ENCODE results near the gene BANP. TPM values are rescaled to one million over a fixed set of nuclear protein-coding genes. Genes with fewer than 3 reads are reported as not detected.

The BANP gene
- total and polyA plus RNA-seq, 2 of the 8 experiments (the other 6 are each of a cell fraction or from before 2014, with no cell fraction given), result 25.8 to 39.8 TPM

GRCh38 chr16:87938412-87938949 lies 12.8 kb upstream of the BANP start:
- no peak overlapping the region for H3K4ac ChIP-seq (replicated peaks; ENCODE audit: insufficient read length, low read depth, low read length)
- WGBS, 2 experiments (ENCODE audit: extremely low coverage in 1 of 2, insufficient coverage in 1 of 2, insufficient read length in 1 of 2, insufficient replicate concordance in 2 of 2, low coverage in 1 of 2, low lambda C conversion rate in 2 of 2, missing lambda C conversion rate in 1 of 2), result 90% methylated on average over 4 of the region's 4 CpGs; no CpG with 5 or more reads in 1 of the 2 experiments
- H3K27me3 ChIP-seq (replicated peaks in 1 of 4; ENCODE audit: control insufficient read depth in 3 of 4, extremely low read depth in 1 of 4, insufficient read depth in 3 of 4, low read length in 3 of 4), result no peaks in the 10 kb centered on the region
- no peak overlapping the region for H2BK20ac ChIP-seq (ENCODE audit: low read length)
- H3K79me1 ChIP-seq (ENCODE audit: low read depth, low read length), result no peaks in the 10 kb centered on the region
- no peak overlapping the region for H2AK5ac ChIP-seq (ENCODE audit: low read depth, low read length)
- H3K9ac ChIP-seq (replicated peaks in 1 of 4; ENCODE audit: extremely low read depth in 1 of 4, low read depth in 3 of 4, low read length in 3 of 4), result no peak overlapping the region
- no peak overlapping the region for H3K14ac ChIP-seq (ENCODE audit: insufficient read length)
- H2AFZ ChIP-seq (ENCODE audit: low read length), result no peak overlapping the region
- no peak overlapping the region for H3K56ac ChIP-seq (replicated peaks; ENCODE audit: insufficient read length, low read depth, low read length)
- no peak overlapping the region for H2BK120ac ChIP-seq (replicated peaks; ENCODE audit: low read depth, low read length)
- no peak overlapping the region for H3K4me2 ChIP-seq (ENCODE audit: insufficient read depth in 1 of 2, low read depth in 2 of 2, low read length in 2 of 2)
- DNase-seq (ENCODE audit: low read depth in 1 of 2, low spot score in 2 of 2) (no peak), FAIRE-seq (no peak)
- no peak overlapping the region for H2BK12ac ChIP-seq (ENCODE audit: low read depth, low read length)
- POLR2A ChIA-PET (ENCODE audit: partially characterized antibody), result no interaction called here
- no peak overlapping the region for H3K23ac ChIP-seq (ENCODE audit: insufficient read length)
- no peaks in the 10 kb centered on the region for H3K4me1 ChIP-seq (replicated peaks in 1 of 4; ENCODE audit: control insufficient read depth in 3 of 4, insufficient read depth in 4 of 4, low read length in 3 of 4)
- no peaks in the 10 kb centered on the region for H3K9me3 ChIP-seq (ENCODE audit: insufficient read depth in 2 of 2, low read depth in 1 of 2, low read length in 1 of 2)
- H4K5ac ChIP-seq (ENCODE audit: insufficient read length, low read depth, low read length), result no peak overlapping the region
- no peak overlapping the region for H4K8ac ChIP-seq (ENCODE audit: extremely low read depth, insufficient read depth, low read length)
- H3K18ac ChIP-seq (ENCODE audit: extremely low read depth, low read length), result no peak overlapping the region
- H4K20me1 ChIP-seq (replicated peaks in 1 of 2; ENCODE audit: control insufficient read depth in 1 of 2, insufficient read depth in 2 of 2, low read length in 2 of 2), result no peaks in the 10 kb centered on the region
- no peak overlapping the region for H2BK15ac ChIP-seq (ENCODE audit: low read length)
- H3K23me2 ChIP-seq (ENCODE audit: low read depth, low read length), result 0 out of 2 replicates have a peak, but pooled peaks cover 2% of the 10 kb centered on the region
- no peaks in the 10 kb centered on the region for H3K79me2 ChIP-seq (ENCODE audit: control insufficient read depth in 1 of 2, insufficient read depth in 2 of 2, low read length in 2 of 2)
- CTCF ChIA-PET (ENCODE audit: partially characterized antibody), result interaction anchor here (1.0 kb wide), 1 partner anchor 19 kb away, joined by 3 read pairs; no protein-coding TSS in a partner anchor
- no peaks in the 10 kb centered on the region for H3K36me3 ChIP-seq (ENCODE audit: control insufficient read depth in 2 of 4, insufficient read depth in 4 of 4, low read length in 3 of 4)
- H4K91ac ChIP-seq (replicated peaks; ENCODE audit: insufficient read length, low read length), result no peak overlapping the region
- TF ChIP-seq CTCF (IDR thresholded peaks at IDR 0.05; ENCODE audit: control extremely low read depth in 1 of 3, insufficient read depth in 1 of 3, low read depth in 1 of 3, low read length in 3 of 3), result no peak
- no peak for TF ChIP-seq TAF7 (optimal IDR thresholded peaks at IDR 0.05; ENCODE audit: borderline replicate concordance, low read depth, low read length)
- no peak for TF ChIP-seq JUN (IDR thresholded peaks at IDR 0.05; ENCODE audit: low read depth, low read length)
- TF ChIP-seq ZNF274 (IDR thresholded peaks at IDR 0.05; ENCODE audit: borderline replicate concordance, extremely low read depth, low read length), result no peak
- TF ChIP-seq RXRA (IDR thresholded peaks at IDR 0.05; ENCODE audit: insufficient read depth, low read depth, low read length), result no peak
- TF ChIP-seq E2F6 (IDR thresholded peaks at IDR 0.05), result no peak
- no peak for TF ChIP-seq ATF3 (IDR thresholded peaks at IDR 0.05; ENCODE audit: insufficient read depth, low read depth, low read length)
- no peak overlapping the region for H3K4me3 ChIP-seq (ENCODE audit: extremely low read depth in 1 of 4, insufficient read depth in 2 of 4, low read depth in 3 of 4, low read length in 4 of 4)
- H3K27ac ChIP-seq (ENCODE audit: low read depth, low read length), result no peak overlapping the region
- H2BK5ac ChIP-seq (ENCODE audit: low read depth, low read length), result no peak overlapping the region
